Measurements from ENCODE around the gene PDE1C.

Gene PDE1C

GRCh38 chr7:31892099-31892829 lies 177.9 kb downstream of the PDE1C start:
- DNase-seq (ENCODE audit: low read depth), result no peak

GRCh38 chr7:31890766-31891165 lies 179.4 kb downstream of the PDE1C start:
- DNase-seq (ENCODE audit: low read depth), result no peak

- peak; percentile 30 for DNase-seq (ENCODE audit: low read depth)
These were observed 180.0 kb downstream of the PDE1C start for GRCh38 chr7:31890198-31890597.

GRCh38 chr7:31887006-31887405 lies 183.2 kb downstream of the PDE1C start:
- no peak for DNase-seq (ENCODE audit: low read depth)

- DNase-seq (ENCODE audit: low read depth), result no peak
These were observed 185.0 kb downstream of the PDE1C start for GRCh38 chr7:31885171-31885570.

GRCh38 chr7:31883761-31884164 lies 186.4 kb downstream of the PDE1C start:
- peak; percentile 81 for DNase-seq (ENCODE audit: low read depth)

GRCh38 chr7:31882187-31882586 lies 188.0 kb downstream of the PDE1C start:
- DNase-seq (ENCODE audit: low read depth), result no peak

- no peak for DNase-seq (ENCODE audit: low read depth)
These were observed 191.3 kb downstream of the PDE1C start for GRCh38 chr7:31878875-31879274.

GRCh38 chr7:31875424-31875823 lies 194.8 kb downstream of the PDE1C start:
- no peak for DNase-seq (ENCODE audit: low read depth)

GRCh38 chr7:31874631-31875386 lies 195.4 kb downstream of the PDE1C start:
- no peak for DNase-seq (ENCODE audit: low read depth)

- DNase-seq (ENCODE audit: low read depth), result no peak
These were observed 196.2 kb downstream of the PDE1C start for GRCh38 chr7:31873816-31874597.

GRCh38 chr7:31872545-31873370 lies 197.4 kb downstream of the PDE1C start:
- no peak for DNase-seq (ENCODE audit: low read depth)

- no peak for DNase-seq (ENCODE audit: low read depth)
These were observed 205.6 kb downstream of the PDE1C start for GRCh38 chr7:31864646-31865045.

GRCh38 chr7:31860925-31861324 lies 209.3 kb downstream of the PDE1C start:
- no peak for DNase-seq (ENCODE audit: low read depth)

GRCh38 chr7:31858055-31858454 lies 212.2 kb downstream of the PDE1C start:
- no peak for DNase-seq (ENCODE audit: low read depth)

- no peak for DNase-seq (ENCODE audit: low read depth)
These were observed 213.0 kb downstream of the PDE1C start for GRCh38 chr7:31857172-31857571.

GRCh38 chr7:31856337-31856736 lies 213.9 kb downstream of the PDE1C start:
- DNase-seq (ENCODE audit: low read depth), result no peak

GRCh38 chr7:31855530-31855929 lies 214.7 kb downstream of the PDE1C start:
- no peak for DNase-seq (ENCODE audit: low read depth)

- DNase-seq (ENCODE audit: low read depth), result peak; percentile 37
These were observed 216.8 kb downstream of the PDE1C start for GRCh38 chr7:31853380-31853779.

GRCh38 chr7:31852462-31852861 lies 217.7 kb downstream of the PDE1C start:
- DNase-seq (ENCODE audit: low read depth), result no peak

- DNase-seq (ENCODE audit: low read depth), result no peak
These were observed 219.1 kb downstream of the PDE1C start for GRCh38 chr7:31851119-31851518.

GRCh38 chr7:31850601-31851000 lies 219.6 kb downstream of the PDE1C start:
- no peak for DNase-seq (ENCODE audit: low read depth)
